H1 (cell line): Measurements from ENCODE around the gene ZNF791. TPM values are rescaled to one million over a fixed set of nuclear protein-coding genes. Genes with fewer than 3 reads are reported as not detected.

ENCODE experiments used
- CTCF ChIA-PET: fragments of 300-600 bp; sonication (Branson Sonifier 250); formaldehyde crosslinking; loops from one replicate; lab custom pipeline; 2021; ENCODE audit not compliant: partially characterized antibody; lab: Charles Lee
- POLR2A ChIA-PET: fragments of 300-600 bp; sonication (Branson Sonifier 250); formaldehyde crosslinking; loops from one replicate; lab custom pipeline; 2021; ENCODE audit warnings: inconsistent platforms; ENCODE audit not compliant: partially characterized antibody; lab: Charles Lee
- DNase-seq, 2 experiments: peaks; one replicate each; pipeline versions ENCODE4 v3.0.0 to v3.0.0-alpha.2; 2010 to 2022; ENCODE audit warnings: low spot score in 2 of 2, low read depth in 1 of 2, mixed read lengths in 1 of 2
- FAIRE-seq: peaks from 2 replicates; lab custom pipeline; 2011; peaks lifted over from hg19 to GRCh38; lab: Jason Lieb, UNC
- H2AFZ ChIP-seq: 2 replicates; pipeline ENCODE4 v1.8.1; 2012; ENCODE audit warnings: low read length, inconsistent platforms
- H2AK5ac ChIP-seq: 2 replicates; pipeline ENCODE4 v1.6.1; 2013; ENCODE audit warnings: low read depth, low read length
- H2BK120ac ChIP-seq: replicated peaks from 2 replicates; pipeline ENCODE3; 2013; ENCODE audit warnings: low read depth, low read length, inconsistent platforms
- H2BK12ac ChIP-seq: 2 replicates; pipeline ENCODE4 v1.6.1; 2013; ENCODE audit warnings: low read depth, low read length
- H2BK15ac ChIP-seq: 2 replicates; pipeline ENCODE4 v1.6.1; 2013; ENCODE audit warnings: low read length
- H2BK20ac ChIP-seq: 2 replicates; pipeline ENCODE4 v1.6.1; 2013; ENCODE audit warnings: low read length
- H2BK5ac ChIP-seq: 2 replicates; pipeline ENCODE4 v1.6.1; 2013; ENCODE audit warnings: low read depth, low read length
- H3K14ac ChIP-seq: 2 replicates; pipeline ENCODE4 v1.6.1; 2013; ENCODE audit warnings: inconsistent platforms; ENCODE audit not compliant: insufficient read length
- H3K18ac ChIP-seq: 2 replicates; pipeline ENCODE4 v1.6.1; 2013; ENCODE audit warnings: low read length; ENCODE audit errors: extremely low read depth
- H3K23ac ChIP-seq: 2 replicates; pipeline ENCODE4 v1.6.1; 2013; ENCODE audit warnings: inconsistent platforms; ENCODE audit not compliant: insufficient read length
- H3K23me2 ChIP-seq: 2 replicates; pipeline ENCODE4 v1.6.1; 2013; ENCODE audit warnings: low read depth, low read length
- H3K27ac ChIP-seq: 2 replicates; pipeline ENCODE4 v1.6.1; 2011; ENCODE audit warnings: low read depth, low read length, inconsistent platforms
- H3K27me3 ChIP-seq, 4 experiments: replicated peaks in 1 of 4; 1 replicate in 1 of 4; 2 replicates in 3 of 4; pipeline versions ENCODE4 v1.6.1 to v1.8.1; 2011 to 2013; ENCODE audit warnings: low read length in 3 of 4, mild to moderate bottlenecking in 3 of 4, inconsistent platforms in 2 of 4, mixed read lengths in 2 of 4, moderate library complexity in 1 of 4; ENCODE audit not compliant: control insufficient read depth in 3 of 4, insufficient read depth in 3 of 4; ENCODE audit errors: extremely low read depth in 1 of 4
- H3K36me3 ChIP-seq, 4 experiments: 2 replicates each; pipeline versions ENCODE4 v1.6.1 to v1.8.1; 2011 to 2013; ENCODE audit warnings: mild to moderate bottlenecking in 4 of 4, low read length in 3 of 4, moderate library complexity in 2 of 4, control low read depth in 1 of 4, inconsistent platforms in 1 of 4; ENCODE audit not compliant: insufficient read depth in 4 of 4, control insufficient read depth in 2 of 4
- H3K4ac ChIP-seq: replicated peaks from 2 replicates; pipeline ENCODE3; 2013; ENCODE audit warnings: low read length, low read depth, mixed read lengths, inconsistent platforms; ENCODE audit not compliant: insufficient read length
- H3K4me1 ChIP-seq, 4 experiments: replicated peaks in 1 of 4; 1 replicate in 1 of 4; 2 replicates in 3 of 4; pipeline versions ENCODE4 v1.6.1 to v1.8.1; 2011 to 2013; ENCODE audit warnings: low read length in 3 of 4, inconsistent platforms in 2 of 4, mixed read lengths in 1 of 4; ENCODE audit not compliant: insufficient read depth in 4 of 4, control insufficient read depth in 3 of 4
- H3K4me2 ChIP-seq, 2 experiments: 2 replicates each; pipeline versions ENCODE4 v1.6.1 to v1.8.1; 2011 to 2013; ENCODE audit warnings: low read depth in 2 of 2, low read length in 2 of 2, control low read depth in 1 of 2, inconsistent platforms in 1 of 2, mild to moderate bottlenecking in 1 of 2; ENCODE audit not compliant: insufficient read depth in 1 of 2
- H3K4me3 ChIP-seq, 4 experiments: fragments of 200-600, 300-600 bp in 1 of 4; sonication (generic), shearing (Covaris generic), sonication (Bioruptor Twin) in 1 of 4; 2 replicates each; pipeline versions ENCODE4 v1.5.1 to v1.8.1; 2011 to 2016; ENCODE audit warnings: low read length in 4 of 4, low read depth in 3 of 4, control low read depth in 2 of 4, inconsistent platforms in 2 of 4, mild to moderate bottlenecking in 2 of 4, mixed read lengths in 1 of 4, moderate library complexity in 1 of 4; ENCODE audit not compliant: insufficient read depth in 2 of 4; ENCODE audit errors: extremely low read depth in 1 of 4
- H3K56ac ChIP-seq: replicated peaks from 2 replicates; pipeline ENCODE3; 2013; ENCODE audit warnings: low read depth, mild to moderate bottlenecking, mixed read lengths, low read length, inconsistent platforms; ENCODE audit not compliant: insufficient read length
- H3K79me1 ChIP-seq: 2 replicates; pipeline ENCODE4 v1.6.1; 2013; ENCODE audit warnings: low read depth, low read length, control low read depth
- H3K79me2 ChIP-seq, 2 experiments: 2 replicates each; pipeline versions ENCODE4 v1.6.1 to v1.8.1; 2012 to 2013; ENCODE audit warnings: low read length in 2 of 2, mild to moderate bottlenecking in 2 of 2, inconsistent platforms in 1 of 2; ENCODE audit not compliant: insufficient read depth in 2 of 2, control insufficient read depth in 1 of 2
- H3K9ac ChIP-seq, 4 experiments: replicated peaks in 1 of 4; 1 replicate in 1 of 4; 2 replicates in 3 of 4; pipeline versions ENCODE4 v1.6.1 to v1.8.1; 2011 to 2013; ENCODE audit warnings: low read depth in 3 of 4, low read length in 3 of 4, control low read depth in 2 of 4, mild to moderate bottlenecking in 2 of 4, moderate library complexity in 2 of 4, inconsistent platforms in 1 of 4; ENCODE audit errors: extremely low read depth in 1 of 4
- H3K9me3 ChIP-seq, 2 experiments: 2 replicates each; pipeline versions ENCODE4 v1.6.1 to v1.8.1; 2012 to 2013; ENCODE audit warnings: mild to moderate bottlenecking in 2 of 2, moderate library complexity in 2 of 2, control low read depth in 1 of 2, inconsistent platforms in 1 of 2, low read depth in 1 of 2, low read length in 1 of 2, mixed read lengths in 1 of 2; ENCODE audit not compliant: insufficient read depth in 2 of 2
- H4K20me1 ChIP-seq, 2 experiments: replicated peaks in 1 of 2; 2 replicates each; pipeline versions ENCODE3 to v1.8.1; 2011 to 2013; ENCODE audit warnings: inconsistent platforms in 2 of 2, low read length in 2 of 2, mild to moderate bottlenecking in 1 of 2; ENCODE audit not compliant: insufficient read depth in 2 of 2, control insufficient read depth in 1 of 2
- H4K5ac ChIP-seq: 2 replicates; pipeline ENCODE4 v1.6.1; 2013; ENCODE audit warnings: low read length, low read depth, mixed read lengths, inconsistent platforms; ENCODE audit not compliant: insufficient read length
- H4K8ac ChIP-seq: 2 replicates; pipeline ENCODE4 v1.8.0; 2013; ENCODE audit warnings: mild to moderate bottlenecking, moderate library complexity, low read length, inconsistent platforms; ENCODE audit not compliant: insufficient read depth; ENCODE audit errors: extremely low read depth
- H4K91ac ChIP-seq: replicated peaks from 2 replicates; pipeline ENCODE3; 2013; ENCODE audit warnings: low read length, mixed read lengths, inconsistent platforms; ENCODE audit not compliant: insufficient read length
- CHD1 ChIP-seq: IDR thresholded peaks from 2 replicates; pipeline ENCODE4 v1.6.1; 2012; ENCODE audit warnings: low read depth, low read length, improper control_type of control experiment
- CHD2 ChIP-seq: IDR thresholded peaks from 2 replicates; pipeline ENCODE4 v1.6.1; 2012; ENCODE audit warnings: low read length, improper control_type of control experiment
- E2F6 ChIP-seq: IDR thresholded peaks from 2 replicates; pipeline ENCODE4 v1.6.1; 2012; ENCODE audit warnings: inconsistent platforms
- FOSL1 ChIP-seq: IDR thresholded peaks from 2 replicates; pipeline ENCODE4 v1.6.1; 2011; ENCODE audit warnings: mild to moderate bottlenecking, low read depth, low read length, moderate library complexity; ENCODE audit not compliant: insufficient read depth
- HDAC2 ChIP-seq, 2 experiments: fragments of 300-600 bp in 1 of 2; sonication (generic) in 1 of 2; IDR thresholded peaks; 2 replicates each; pipeline ENCODE4 v1.6.1; 2011 to 2012; ENCODE audit warnings: low read depth in 2 of 2, low read length in 2 of 2, mild to moderate bottlenecking in 2 of 2, moderate library complexity in 2 of 2, borderline replicate concordance in 1 of 2, inconsistent platforms in 1 of 2
- KDM1A ChIP-seq: fragments of 200-600, 300-600 bp; sonication (generic); IDR thresholded peaks from 2 replicates; pipeline ENCODE4 v1.7.1; 2016; ENCODE audit warnings: mild to moderate bottlenecking, low read length, borderline replicate concordance
- KDM4A ChIP-seq: IDR thresholded peaks from one replicate; pipeline ENCODE4 v1.7.1; 2012; ENCODE audit warnings: low read depth, mild to moderate bottlenecking, moderate library complexity, low read length, inconsistent platforms; ENCODE audit not compliant: severe bottlenecking
- RAD21 ChIP-seq, 2 experiments: IDR thresholded peaks in 1 of 2; conservative IDR thresholded peaks in 1 of 2; 2 replicates each; pipeline ENCODE4 v1.6.1; 2011; ENCODE audit warnings: low read depth in 2 of 2, low read length in 2 of 2, improper control_type of control experiment in 1 of 2, inconsistent platforms in 1 of 2, mild to moderate bottlenecking in 1 of 2, moderate library complexity in 1 of 2
- TAF1 ChIP-seq: IDR thresholded peaks from 2 replicates; pipeline ENCODE4 v1.6.1; 2011; ENCODE audit warnings: mild to moderate bottlenecking, low read depth, low read length
- TBP ChIP-seq: IDR thresholded peaks from 2 replicates; pipeline ENCODE4 v1.6.1; 2011; ENCODE audit warnings: low read depth, low read length, improper control_type of control experiment
- WGBS, 2 experiments: shearing (Covaris generic) in 1 of 2; methylation state at CpG; one replicate each; pipeline versions ENCODE4 v1.1.6 to v1.1.7; 2013 to 2015; ENCODE audit warnings: low lambda C conversion rate in 2 of 2, mixed read lengths in 2 of 2, inconsistent platforms in 1 of 2, low coverage in 1 of 2, missing lambda C conversion rate in 1 of 2; ENCODE audit not compliant: insufficient replicate concordance in 2 of 2, insufficient coverage in 1 of 2, insufficient read length in 1 of 2; ENCODE audit errors: extremely low coverage in 1 of 2, missing lambda C conversion rate in 1 of 2; 5-methylcytosine and 5-hydroxymethylcytosine counted together
- polyA plus RNA-seq, 7 experiments: library from polyadenylated mRNA; depleted of rRNA in 3 of 7; stranded (reverse) in 5 of 7; unstranded in 2 of 7; fragments of >200 nt in 5 of 7; fragments of 200-250 nt in 2 of 7; gene quantifications; 1 replicate in 5 of 7; 2 replicates in 1 of 7; 4 replicates in 1 of 7; pipeline versions ENCODE4 v1.2.1 to v1.2.3, GENCODE V29; 2011 to 2013; ENCODE audit warnings: missing spikeins in 2 of 7, mixed read lengths in 2 of 7
- total RNA-seq: library from RNA; stranded (reverse); fragmentation: NEBNext Ultra II Directional; extraction: Animal tissue kit (Norgen Biotek cat#: 25700); gene quantifications from 2 replicates; pipeline ENCODE4 v1.2.1, GENCODE V29; 2021

Gene ZNF791
- total and polyA plus RNA-seq, 2 of the 8 experiments (the other 6 are each of a cell fraction or from before 2014, with no cell fraction given), result 4.1 to 18.6 TPM

GRCh38 chr19:12639901-12640613 is 29.3 kb downstream of the ZNF791 start:
- DNase-seq, result peak; percentile 77 to 93
- Histone ChIP-seq H3K4me3 (peak overlapping the region; percentile 11 to 53 (median 42); a peak in 6 of 8 replicates), H3K18ac (no peak overlapping the region), H3K27me3 (no peaks in the 10 kb centered on the region), H2BK5ac (no peak overlapping the region), H3K14ac (no peak overlapping the region), H4K8ac (peak overlapping the region; percentile 81), H2AK5ac (no peak overlapping the region), H3K4me1 (no peaks in the 10 kb centered on the region; a peak in 2 of 7 replicates), H2AFZ (peak overlapping the region; percentile 98), H2BK120ac (no peak overlapping the region), H4K91ac (no peak overlapping the region), H3K4me2 (peak overlapping the region; percentile 51 to 94), H3K79me1 (no peaks in the 10 kb centered on the region), H4K5ac (no peak overlapping the region), H3K4ac (no peak overlapping the region), H3K23me2 (peaks cover 1% of the 10 kb centered on the region; the same call in 1 of the 2 replicates), H3K9ac (no peak overlapping the region), H4K20me1 (no peaks in the 10 kb centered on the region), H3K9me3 (no peaks in the 10 kb centered on the region), H2BK20ac (no peak overlapping the region), H3K23ac (no peak overlapping the region), H3K27ac (no peak overlapping the region), H3K36me3 (no peaks in the 10 kb centered on the region), H2BK12ac (0 out of 2 replicates have a peak overlapping the region, but pooled peaks have one; percentile 6), H3K56ac (no peak overlapping the region), H3K79me2 (no peaks in the 10 kb centered on the region), H2BK15ac (peak overlapping the region; percentile 81; the same call in 1 of the 2 replicates)
- ChIA-PET CTCF (interaction anchor here (0.5 to 2.5 kb wide), 15 partner anchors 9 to 160 kb away, joined by 3 to 14 read pairs (median 5); partner anchors contain the start of genes MAN2B1, WDR83, ZNF490 and ZNF791), POLR2A (interaction anchor here (0.7 to 1.4 kb wide), 8 partner anchors 7 to 80 kb away, joined by 3 to 12 read pairs (median 4); partner anchors contain the start of genes ZNF490 and ZNF791)
- peak; percentile 69 for FAIRE-seq
- WGBS, 2 experiments, result 16% methylated on average over 39 of the region's 39 CpGs; no CpG with 5 or more reads in 1 of the 2 experiments
- no peak for TF ChIP-seq CHD1
- TF ChIP-seq HDAC2 (IDR thresholded peaks at IDR 0.05; ENCODE audit: borderline replicate concordance in 1 of 2, low read depth in 2 of 2, low read length in 2 of 2), result 0 out of 4 replicates have a peak, but pooled peaks of 1 of the 2 experiments have one; percentile 22
- peak; percentile 56 to 65 for TF ChIP-seq RAD21 (IDR thresholded peaks at IDR 0.05 in 1 of 2, conservative IDR thresholded peaks at IDR 0.05 in 1 of 2; ENCODE audit: low read depth in 2 of 2, low read length in 2 of 2)
- peak; percentile 98 for TF ChIP-seq TBP
- TF ChIP-seq KDM4A, result peak; percentile 98
- TF ChIP-seq TAF1, result peak; percentile 53
- TF ChIP-seq KDM1A, result peak; percentile 47; the same call in 1 of the 2 replicates
- peak; percentile 69 for TF ChIP-seq E2F6
- TF ChIP-seq FOSL1, result no peak
- peak; percentile 39; the same call in 1 of the 2 replicates for TF ChIP-seq CHD2
